Measurements from ENCODE around the gene GTF2A1. TPM values are rescaled to one million over a fixed set of nuclear protein-coding genes. Genes with fewer than 3 reads are reported as not detected.

The GTF2A1 gene
- total RNA-seq, 1 donor from 2014 or later, result 36.4 TPM

GRCh38 chr14:81170829-81171195 lies 49.9 kb downstream of the GTF2A1 start:
- H3K79me2 ChIP-seq (ENCODE audit: insufficient read depth, low read length), result no peaks in the 10 kb centered on the region
- no peaks in the 10 kb centered on the region for H3K36me3 ChIP-seq (ENCODE audit: insufficient read depth, low read length)
- H4K20me1 ChIP-seq (ENCODE audit: insufficient read depth, low read length), result no peaks in the 10 kb centered on the region
- H3K4me3 Mint-ChIP-seq (ENCODE audit: unreplicated experiment), result peak overlapping the region; percentile 91
- no peaks in the 10 kb centered on the region for H3K27me3 ChIP-seq (ENCODE audit: insufficient read depth, low read length)
- H3K27ac Mint-ChIP-seq (ENCODE audit: unreplicated experiment), result peak overlapping the region; percentile 97
- peaks cover 2% of the 10 kb centered on the region for H3K36me3 Mint-ChIP-seq (ENCODE audit: low read depth, unreplicated experiment)
- FAIRE-seq, result no peak
- H3K9ac ChIP-seq (ENCODE audit: low read length), result peak overlapping the region; percentile 88
- H3K27ac ChIP-seq (ENCODE audit: low read depth, low read length), result no peak overlapping the region
- H3K4me1 ChIP-seq (ENCODE audit: insufficient read depth, low read length), result peaks cover 7% of the 10 kb centered on the region
- H3K27me3 Mint-ChIP-seq (ENCODE audit: low read depth, unreplicated experiment), result no peaks in the 10 kb centered on the region
- no peaks in the 10 kb centered on the region for H3K9me3 Mint-ChIP-seq (ENCODE audit: unreplicated experiment)
- no peak for TF ChIP-seq CTCF (IDR thresholded peaks at IDR 0.05; ENCODE audit: insufficient read depth, low read depth, low read length)
- TF ChIP-seq EZH2 (IDR thresholded peaks at IDR 0.05; ENCODE audit: insufficient read depth, low read length), result no peak
- H3K4me3 ChIP-seq (ENCODE audit: insufficient read depth, low read depth, low read length), result peak overlapping the region; percentile 75
- no peak overlapping the region for H2AFZ ChIP-seq (ENCODE audit: low read depth, low read length)
- peaks cover 17% of the 10 kb centered on the region for H3K4me1 Mint-ChIP-seq (ENCODE audit: low read depth, unreplicated experiment)
- H3K4me2 ChIP-seq (ENCODE audit: low read length), result peak overlapping the region; percentile 98
- no peak for DNase-seq (ENCODE audit: low read depth)
- no peaks in the 10 kb centered on the region for H3K9me3 ChIP-seq (ENCODE audit: insufficient read depth, low read depth, low read length)

- H3K27me3 Mint-ChIP-seq (ENCODE audit: low read depth, unreplicated experiment), result no peaks in the 10 kb centered on the region
- Histone ChIP-seq H3K4me3 (ENCODE audit: insufficient read depth, low read depth, low read length) (peak overlapping the region; percentile 75), H3K36me3 (ENCODE audit: insufficient read depth, low read length) (no peaks in the 10 kb centered on the region), H3K9ac (ENCODE audit: low read length) (peak overlapping the region; percentile 88), H3K4me2 (ENCODE audit: low read length) (peak overlapping the region; percentile 98), H3K27me3 (ENCODE audit: insufficient read depth, low read length) (no peaks in the 10 kb centered on the region), H3K9me3 (ENCODE audit: insufficient read depth, low read depth, low read length) (no peaks in the 10 kb centered on the region), H3K79me2 (ENCODE audit: insufficient read depth, low read length) (no peaks in the 10 kb centered on the region), H2AFZ (ENCODE audit: low read depth, low read length) (peak overlapping the region; percentile 93), H3K4me1 (ENCODE audit: insufficient read depth, low read length) (peaks cover 7% of the 10 kb centered on the region), H3K27ac (ENCODE audit: low read depth, low read length) (peak overlapping the region; percentile 91), H4K20me1 (ENCODE audit: insufficient read depth, low read length) (no peaks in the 10 kb centered on the region)
- H3K27ac Mint-ChIP-seq (ENCODE audit: unreplicated experiment), result peak overlapping the region; percentile 97
- H3K4me3 Mint-ChIP-seq (ENCODE audit: unreplicated experiment), result peak overlapping the region; percentile 91
- FAIRE-seq (peak; percentile 59), DNase-seq (ENCODE audit: low read depth) (peak; percentile 77)
- peaks cover 17% of the 10 kb centered on the region for H3K4me1 Mint-ChIP-seq (ENCODE audit: low read depth, unreplicated experiment)
- TF ChIP-seq CTCF (IDR thresholded peaks at IDR 0.05; ENCODE audit: insufficient read depth, low read depth, low read length) (peak; percentile 85), EZH2 (IDR thresholded peaks at IDR 0.05; ENCODE audit: insufficient read depth, low read length) (no peak)
- H3K36me3 Mint-ChIP-seq (ENCODE audit: low read depth, unreplicated experiment), result peaks cover 2% of the 10 kb centered on the region
- H3K9me3 Mint-ChIP-seq (ENCODE audit: unreplicated experiment), result no peaks in the 10 kb centered on the region
Measured at GRCh38 chr14:81170104-81170828, 50.5 kb downstream of the GTF2A1 start.

GRCh38 chr14:81169711-81170103 lies 51.1 kb downstream of the GTF2A1 start:
- peak overlapping the region; percentile 91 for H3K4me3 Mint-ChIP-seq (ENCODE audit: unreplicated experiment)
- H3K4me1 Mint-ChIP-seq (ENCODE audit: low read depth, unreplicated experiment), result peaks cover 17% of the 10 kb centered on the region
- peak overlapping the region; percentile 5 for H3K27ac Mint-ChIP-seq (ENCODE audit: unreplicated experiment)
- no peak for TF ChIP-seq CTCF (IDR thresholded peaks at IDR 0.05; ENCODE audit: insufficient read depth, low read depth, low read length)
- no peak for TF ChIP-seq EZH2 (IDR thresholded peaks at IDR 0.05; ENCODE audit: insufficient read depth, low read length)
- FAIRE-seq (no peak), DNase-seq (ENCODE audit: low read depth) (no peak)
- H3K27me3 ChIP-seq (ENCODE audit: insufficient read depth, low read length), result no peaks in the 10 kb centered on the region
- no peaks in the 10 kb centered on the region for H3K9me3 ChIP-seq (ENCODE audit: insufficient read depth, low read depth, low read length)
- no peaks in the 10 kb centered on the region for H3K27me3 Mint-ChIP-seq (ENCODE audit: low read depth, unreplicated experiment)
- no peaks in the 10 kb centered on the region for H3K79me2 ChIP-seq (ENCODE audit: insufficient read depth, low read length)
- peak overlapping the region; percentile 75 for H3K4me3 ChIP-seq (ENCODE audit: insufficient read depth, low read depth, low read length)
- H3K36me3 ChIP-seq (ENCODE audit: insufficient read depth, low read length), result no peaks in the 10 kb centered on the region
- H3K9ac ChIP-seq (ENCODE audit: low read length), result peak overlapping the region; percentile 88
- no peaks in the 10 kb centered on the region for H4K20me1 ChIP-seq (ENCODE audit: insufficient read depth, low read length)
- peak overlapping the region; percentile 91 for H3K27ac ChIP-seq (ENCODE audit: low read depth, low read length)
- peaks cover 7% of the 10 kb centered on the region for H3K4me1 ChIP-seq (ENCODE audit: insufficient read depth, low read length)
- H2AFZ ChIP-seq (ENCODE audit: low read depth, low read length), result peak overlapping the region; percentile 93
- peak overlapping the region; percentile 98 for H3K4me2 ChIP-seq (ENCODE audit: low read length)
- no peaks in the 10 kb centered on the region for H3K36me3 Mint-ChIP-seq (ENCODE audit: low read depth, unreplicated experiment)
- no peaks in the 10 kb centered on the region for H3K9me3 Mint-ChIP-seq (ENCODE audit: unreplicated experiment)

Data from astrocyte (in vitro differentiated cells and primary cell).